Prostate gland (tissue), 2 donors: ENCODE data around the gene DEFB124. TPM values are rescaled to one million over a fixed set of nuclear protein-coding genes. Genes with fewer than 3 reads are reported as not detected.
A peak's percentile ranks its signal among the peaks of the same experiment; 100 is the strongest.
"Not testable (repeated sequence)": the region's sequence is repeated elsewhere in the genome, so short reads cannot be mapped to it uniquely, and the experiment has no call there.

Experiments
- DNase-seq: peaks from one replicate; pipeline ENCODE4 v3.0.0-alpha.2; 2019; ENCODE audit warnings: low spot score
- H3K27ac ChIP-seq, 2 donors: fragments of 200-600 bp; sonication (generic); 2 replicates each; pipeline ENCODE4 v1.5.1; 2017 to 2019
- H3K27me3 ChIP-seq: fragments of 200-600 bp; sonication (generic); replicated peaks from 2 replicates; pipeline ENCODE4 v1.5.1; 2019; ENCODE audit not compliant: insufficient read depth
- H3K36me3 ChIP-seq, 2 donors: fragments of 200-600 bp; sonication (generic); 1 replicate in 1 of 2; 2 replicates in 1 of 2; pipeline versions ENCODE4 v1.5.1 to v1.8.1; 2017 to 2019
- H3K4me1 ChIP-seq: fragments of 200-600 bp; sonication (generic); replicated peaks from 2 replicates; pipeline ENCODE4 v1.5.1; 2019
- H3K4me3 ChIP-seq, 2 donors: fragments of 200-600 bp; sonication (generic); 2 replicates each; pipeline ENCODE4 v1.5.1; 2017 to 2019
- H3K9me3 ChIP-seq: fragments of 200-600 bp; sonication (generic); 2 replicates; pipeline ENCODE4 v1.5.1; 2017
- CTCF ChIP-seq, 4 experiments: fragments of 200-600 bp in 2 of 4; fragments of 450-650 bp in 2 of 4; sonication (generic) in 2 of 4; IDR thresholded peaks; 1 replicate in 3 of 4; 2 replicates in 1 of 4; pipeline ENCODE4 v1.5.1; 2016 to 2019; ENCODE audit warnings: antibody characterized with exemption in 4 of 4, mild to moderate bottlenecking in 2 of 4, moderate library complexity in 2 of 4
- POLR2A ChIP-seq: fragments of 450-650 bp; IDR thresholded peaks from one replicate; pipeline ENCODE4 v1.6.1; 2016; ENCODE audit warnings: antibody characterized with exemption, mild to moderate bottlenecking
- POLR2AphosphoS5 ChIP-seq: sonication (generic); formaldehyde crosslinking; IDR thresholded peaks from one replicate; pipeline ENCODE4 v1.6.1; 2017; ENCODE audit warnings: antibody characterized with exemption
- WGBS: methylation state at CpG from one replicate; pipeline ENCODE4 v1.1.5; 2018; 5-methylcytosine and 5-hydroxymethylcytosine counted together
- intact Hi-C: fragments of 100-400 bp; cut with DNase I; formaldehyde crosslinking; loops from one replicate; pipeline ENCODE4 v1.14.2; 2022
- total RNA-seq, 2 donors: library from RNA; depleted of rRNA; stranded (reverse); fragments of >200 nt; gene quantifications; one replicate each; pipeline ENCODE4 v1.1.0, GENCODE V29; 2016

DEFB124 gene
- total RNA-seq, 2 donors from 2014 or later: not detected

GRCh38 chr20:31475472-31476293 lies 756 bp upstream of the DEFB124 start:
- TF ChIP-seq POLR2AphosphoS5 (no peak), POLR2A (no peak), CTCF (IDR thresholded peaks at IDR 0.05) (no peak)
- H3K4me1 ChIP-seq: no peaks in the 10 kb centered on the region
- WGBS: 3% methylated on average over 29 of the region's 29 CpGs
- no peak for DNase-seq
- intact Hi-C loops: no loop called here
- H3K9me3 ChIP-seq: no peaks in the 10 kb centered on the region
- H3K27me3 ChIP-seq: peaks cover 17% of the 10 kb centered on the region
- no peaks in the 10 kb centered on the region for H3K36me3 ChIP-seq
- peak overlapping the region; percentile 22 to 23 for H3K4me3 ChIP-seq
- H3K27ac ChIP-seq: peak overlapping the region; percentile 11 to 17

GRCh38 chr20:31474097-31474436 lies 860 bp downstream of the DEFB124 start:
- peaks cover 17% of the 10 kb centered on the region for H3K27me3 ChIP-seq
- H3K36me3 ChIP-seq: no peaks in the 10 kb centered on the region
- H3K27ac ChIP-seq: no peak overlapping the region
- 42% methylated on average over 2 of the region's 2 CpGs for WGBS
- H3K4me3 ChIP-seq: no peak overlapping the region
- intact Hi-C loops: no loop called here
- DNase-seq: no peak
- no peaks in the 10 kb centered on the region for H3K9me3 ChIP-seq
- TF ChIP-seq POLR2A (no peak), CTCF (IDR thresholded peaks at IDR 0.05) (no peak), POLR2AphosphoS5 (no peak)
- H3K4me1 ChIP-seq: no peaks in the 10 kb centered on the region

- intact Hi-C loops: no loop called here
- no peak overlapping the region for H3K4me3 ChIP-seq
- H3K27ac ChIP-seq: no peak overlapping the region
- no peaks in the 10 kb centered on the region for H3K36me3 ChIP-seq
- 72% methylated on average over 5 of the region's 5 CpGs for WGBS
- H3K4me1 ChIP-seq: no peaks in the 10 kb centered on the region
- peaks cover 17% of the 10 kb centered on the region for H3K27me3 ChIP-seq
- DNase-seq: no peak
- TF ChIP-seq POLR2A: no peak
- TF ChIP-seq CTCF (IDR thresholded peaks at IDR 0.05): no peak
- no peak for TF ChIP-seq POLR2AphosphoS5
- H3K9me3 ChIP-seq: no peaks in the 10 kb centered on the region
Observed at GRCh38 chr20:31473331-31474096, 1.4 kb downstream of the DEFB124 start.

GRCh38 chr20:31472395-31473330 lies 2.3 kb downstream of the DEFB124 start:
- no peaks in the 10 kb centered on the region for H3K36me3 ChIP-seq
- no peak overlapping the region for H3K27ac ChIP-seq
- H3K4me1 ChIP-seq: no peaks in the 10 kb centered on the region
- no peaks in the 10 kb centered on the region for H3K9me3 ChIP-seq
- WGBS: 49% methylated on average over 8 of the region's 8 CpGs
- TF ChIP-seq POLR2AphosphoS5 (no peak), POLR2A (no peak), CTCF (IDR thresholded peaks at IDR 0.05) (no peak)
- intact Hi-C loops: no loop called here
- no peak overlapping the region for H3K4me3 ChIP-seq
- DNase-seq: no peak
- H3K27me3 ChIP-seq: peaks cover 17% of the 10 kb centered on the region

- H3K27ac ChIP-seq, H3K4me1 ChIP-seq, H3K36me3 ChIP-seq, intact Hi-C loops, H3K9me3 ChIP-seq, H3K4me3 ChIP-seq, DNase-seq: not testable (repeated sequence)
- H3K27me3 ChIP-seq: peaks cover 15% of the 10 kb centered on the region
- no CpG with 5 or more reads among the region's 33 CpGs for whole genome bisulfite sequencing
Observed at GRCh38 chr20:31470946-31471345, 4.0 kb downstream of the DEFB124 start.
